ENCODE data around the gene AFAP1. TPM values are rescaled to one million over a fixed set of nuclear protein-coding genes. Genes with fewer than 3 reads are reported as not detected.
A peak's percentile ranks its signal among the peaks of the same experiment; 100 is the strongest.

Gene AFAP1
- total RNA-seq, 2 donors from 2014 or later: 18.2 to 22.5 TPM

DNA sequence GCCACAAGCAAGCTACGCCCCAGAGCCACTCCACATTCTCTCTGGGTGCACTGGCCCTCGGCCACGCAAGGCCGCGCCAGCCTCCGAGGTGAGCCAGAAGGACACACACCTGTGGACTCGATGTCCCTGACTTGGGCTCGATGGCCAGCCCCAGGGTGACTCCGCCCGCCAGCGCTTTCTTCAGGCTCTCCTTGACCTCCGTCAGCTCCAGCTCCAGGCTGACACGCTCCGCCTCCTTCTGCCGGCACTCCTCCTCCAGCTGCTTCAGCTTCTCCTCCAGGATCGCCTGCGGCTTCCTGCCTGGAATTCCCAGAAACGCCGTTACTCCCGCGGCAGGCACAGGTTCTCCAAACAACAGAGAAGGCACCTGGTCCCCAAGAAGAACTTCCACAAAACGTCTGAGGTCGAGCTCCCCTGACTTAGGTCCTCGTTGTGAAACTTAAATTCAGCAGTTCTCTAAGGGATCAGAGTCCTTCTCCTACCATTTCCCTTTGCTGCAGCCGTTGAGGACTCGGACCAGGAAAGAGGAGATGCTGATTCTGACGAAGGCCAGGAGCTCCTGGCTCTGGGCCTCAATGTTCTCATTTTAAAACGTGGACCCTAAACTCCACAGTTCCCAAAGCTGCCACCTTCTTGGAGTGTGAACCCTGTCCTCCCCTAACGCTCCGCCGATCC, 166.8 kb downstream of the AFAP1 start:
- Histone ChIP-seq H3K27ac (ENCODE audit: low read depth, low read length) (no peak overlapping the region), H3K4me1 (ENCODE audit: control insufficient read depth, insufficient read depth, low read length) (no peaks in the 10 kb centered on the region), H3K36me3 (ENCODE audit: control insufficient read depth, insufficient read depth, low read length) (peaks cover 72% of the 10 kb centered on the region), H3K4me3 (ENCODE audit: low read length) (no peak overlapping the region), H3K9ac (ENCODE audit: extremely low read depth, low read length, poor library complexity, severe bottlenecking) (no peak overlapping the region), H3K9me3 (ENCODE audit: control insufficient read depth, low read length) (no peaks in the 10 kb centered on the region), H3K27me3 (ENCODE audit: control insufficient read depth, insufficient read depth, low read length, poor library complexity, severe bottlenecking) (no peaks in the 10 kb centered on the region)
- H3K36me3 Mint-ChIP-seq (ENCODE audit: low read depth): peaks cover 63% of the 10 kb centered on the region
- H3K4me1 Mint-ChIP-seq: peaks cover 7% of the 10 kb centered on the region
- no peaks in the 10 kb centered on the region for H3K9me3 Mint-ChIP-seq
- DNase-seq: peak; percentile 58
- WGBS, 2 experiments (ENCODE audit: insufficient coverage in 1 of 2, insufficient read length in 1 of 2): 86% methylated on average over 23 to 31 of the region's 31 CpGs
- peak overlapping the region; percentile 69 for H3K27ac Mint-ChIP-seq
- no peak for TF ChIP-seq CTCF (conservative IDR thresholded peaks at IDR 0.05)
- no peak overlapping the region for H3K4me3 Mint-ChIP-seq
- H3K27me3 Mint-ChIP-seq (ENCODE audit: insufficient read depth): no peaks in the 10 kb centered on the region

- Histone ChIP-seq H3K27ac (ENCODE audit: low read depth, low read length) (no peak overlapping the region), H3K9ac (ENCODE audit: extremely low read depth, low read length, poor library complexity, severe bottlenecking) (no peak overlapping the region), H3K9me3 (ENCODE audit: control insufficient read depth, low read length) (no peaks in the 10 kb centered on the region), H3K36me3 (ENCODE audit: control insufficient read depth, insufficient read depth, low read length) (peaks cover 69% of the 10 kb centered on the region), H3K27me3 (ENCODE audit: control insufficient read depth, insufficient read depth, low read length, poor library complexity, severe bottlenecking) (no peaks in the 10 kb centered on the region), H3K4me3 (ENCODE audit: low read length) (no peak overlapping the region), H3K4me1 (ENCODE audit: control insufficient read depth, insufficient read depth, low read length) (no peaks in the 10 kb centered on the region)
- 93 to 94% methylated on average over 15 to 26 of the region's 26 CpGs for WGBS, 2 experiments (ENCODE audit: insufficient coverage in 1 of 2, insufficient read length in 1 of 2)
- H3K4me1 Mint-ChIP-seq: peaks cover 4% of the 10 kb centered on the region
- H3K4me3 Mint-ChIP-seq: no peak overlapping the region
- H3K27me3 Mint-ChIP-seq (ENCODE audit: insufficient read depth): no peaks in the 10 kb centered on the region
- no peak for DNase-seq
- no peaks in the 10 kb centered on the region for H3K9me3 Mint-ChIP-seq
- peaks cover 62% of the 10 kb centered on the region for H3K36me3 Mint-ChIP-seq (ENCODE audit: low read depth)
- TF ChIP-seq CTCF (conservative IDR thresholded peaks at IDR 0.05): no peak
- peak overlapping the region; percentile 38 for H3K27ac Mint-ChIP-seq
Measured at GRCh38 chr4:7771541-7772507, 167.8 kb downstream of the AFAP1 start.

GRCh38 chr4:7771056-7771455, 168.6 kb downstream of the AFAP1 start:
- Histone ChIP-seq H3K4me3 (ENCODE audit: low read length) (no peak overlapping the region), H3K4me1 (ENCODE audit: control insufficient read depth, insufficient read depth, low read length) (no peaks in the 10 kb centered on the region), H3K9ac (ENCODE audit: extremely low read depth, low read length, poor library complexity, severe bottlenecking) (no peak overlapping the region), H3K27me3 (ENCODE audit: control insufficient read depth, insufficient read depth, low read length, poor library complexity, severe bottlenecking) (no peaks in the 10 kb centered on the region), H3K9me3 (ENCODE audit: control insufficient read depth, low read length) (no peaks in the 10 kb centered on the region), H3K27ac (ENCODE audit: low read depth, low read length) (no peak overlapping the region), H3K36me3 (ENCODE audit: control insufficient read depth, insufficient read depth, low read length) (peaks cover 62% of the 10 kb centered on the region)
- no peak overlapping the region for H3K27ac Mint-ChIP-seq
- peaks cover 55% of the 10 kb centered on the region for H3K36me3 Mint-ChIP-seq (ENCODE audit: low read depth)
- H3K4me1 Mint-ChIP-seq: no peaks in the 10 kb centered on the region
- 91 to 100% methylated on average over 2 to 5 of the region's 6 CpGs for WGBS, 2 experiments (ENCODE audit: insufficient coverage in 1 of 2, insufficient read length in 1 of 2)
- no peaks in the 10 kb centered on the region for H3K27me3 Mint-ChIP-seq (ENCODE audit: insufficient read depth)
- DNase-seq: no peak
- TF ChIP-seq CTCF (conservative IDR thresholded peaks at IDR 0.05): no peak
- no peak overlapping the region for H3K4me3 Mint-ChIP-seq
- no peaks in the 10 kb centered on the region for H3K9me3 Mint-ChIP-seq
